Cardiac ventricle fibroblast (primary cell): Measurements from ENCODE around the gene TMEM42. TPM values are rescaled to one million over a fixed set of nuclear protein-coding genes. Genes with fewer than 3 reads are reported as not detected.

Experiments
- total RNA-seq: library from RNA; depleted of rRNA; stranded (reverse); fragments of >200 nt; gene quantifications from 2 replicates; pipeline ENCODE4 v1.2.3, GENCODE V29; 2015

TMEM42 gene
- 25.5 and 31.5 TPM in 2 replicates for total RNA-seq

DNA sequence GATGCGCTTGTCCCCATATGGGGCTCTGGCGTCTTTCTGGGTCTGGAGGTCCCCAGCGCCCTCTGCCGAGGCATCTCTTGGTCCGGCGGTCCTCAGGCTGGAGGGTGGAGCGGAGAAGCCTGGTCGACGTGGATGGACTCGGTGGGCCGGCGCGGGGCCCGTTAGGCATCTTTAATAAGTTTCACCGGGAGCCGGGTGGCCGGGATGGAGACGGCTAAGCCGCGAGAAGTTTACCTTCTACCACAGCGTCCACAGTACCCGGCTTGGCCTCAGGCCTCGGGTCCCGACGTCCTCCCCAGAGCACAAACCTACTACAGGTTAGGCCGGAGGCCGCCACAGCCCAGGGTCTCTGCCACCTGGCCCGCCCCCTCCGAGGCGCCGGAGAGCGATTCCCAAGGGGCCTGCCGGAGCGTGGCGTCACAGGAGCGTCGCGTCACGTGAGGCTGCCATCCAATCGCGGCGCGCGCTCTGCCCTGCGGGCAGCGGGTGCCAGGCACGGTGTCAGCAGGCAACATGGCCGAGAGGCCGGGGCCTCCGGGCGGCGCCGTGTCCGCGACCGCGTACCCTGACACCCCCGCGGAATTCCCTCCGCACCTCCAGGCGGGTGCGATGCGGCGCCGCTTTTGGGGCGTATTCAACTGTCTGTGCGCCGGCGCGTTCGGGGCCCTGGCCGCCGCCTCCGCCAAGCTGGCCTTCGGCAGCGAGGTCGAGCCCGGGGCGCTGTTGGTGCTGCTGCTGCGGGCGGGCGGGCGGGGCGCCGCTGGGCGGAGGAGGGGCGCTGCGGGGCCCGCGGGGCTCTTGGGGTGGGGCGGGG is at the start of gene TMEM42:
Gene TMEM42, plus strand, starts transcription at position 501 of the 814 bp plus-strand sequence. Its CDS starts 13 bp downstream, at position 514.

DNA sequence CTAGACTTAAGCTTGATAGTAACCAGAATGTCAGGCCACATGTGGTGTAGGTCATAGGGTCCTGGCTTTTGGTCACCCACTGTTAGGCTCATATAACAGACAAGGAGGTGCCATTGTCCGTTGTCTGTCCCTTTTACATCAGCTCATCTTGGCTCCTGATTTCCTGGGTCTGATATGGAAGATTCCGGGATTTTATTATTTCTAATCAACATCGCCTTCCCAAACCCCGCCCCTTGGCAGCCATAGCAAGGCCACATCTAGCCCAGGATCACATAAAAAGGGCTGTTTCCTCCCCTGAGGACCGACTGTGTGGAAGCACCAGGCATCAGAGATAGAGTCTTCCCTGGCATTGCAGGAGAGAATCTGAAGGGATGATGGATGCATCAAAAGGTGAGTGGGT is 12.6 kb downstream of the TMEM42 start, which contains the start of gene TGM4:
Gene TGM4, plus strand, starts transcription at position 301 of the 400 bp plus-strand sequence. Its CDS starts 71 bp downstream, at position 372.

Other genes starting within 250 kb of the TMEM42 start
- gene ZNF197, start 236.9 kb upstream of the TMEM42 start, total RNA-seq, result 12.7 and 15.7 TPM in 2 replicates
- 5.1 and 7.4 TPM in 2 replicates for gene ZNF35, start 213.2 kb upstream of the TMEM42 start, total RNA-seq
- 3.4 and 5.5 TPM in 2 replicates for gene ZNF502, start 149.3 kb upstream of the TMEM42 start, total RNA-seq
- 3.8 and 4.6 TPM in 2 replicates for gene ZNF501, start 132.3 kb upstream of the TMEM42 start, total RNA-seq
- 21.0 and 21.2 TPM in 2 replicates for gene KIAA1143, start 100.3 kb upstream of the TMEM42 start, total RNA-seq
- gene KIF15, start 100.1 kb upstream of the TMEM42 start, total RNA-seq, result 0.59 and 1.8 TPM in 2 replicates
- not detected in 2 replicates for gene TGM4, start 12.7 kb downstream of the TMEM42 start, total RNA-seq
- 41.0 and 44.9 TPM in 2 replicates for gene ZDHHC3, start 114.3 kb downstream of the TMEM42 start, total RNA-seq
- 37.3 and 46.3 TPM in 2 replicates for gene EXOSC7, start 114.3 kb downstream of the TMEM42 start, total RNA-seq
- 52.2 and 56.5 TPM in 2 replicates for gene CLEC3B, start 164.4 kb downstream of the TMEM42 start, total RNA-seq